ENCODE data around the gene NHS. TPM values are rescaled to one million over a fixed set of nuclear protein-coding genes. Genes with fewer than 3 reads are reported as not detected.
A peak's percentile ranks its signal among the peaks of the same experiment; 100 is the strongest.

NHS gene
- total and polyA plus RNA-seq, 4 donors, result 4.3 to 28.2 (median 13.3) TPM

DNA sequence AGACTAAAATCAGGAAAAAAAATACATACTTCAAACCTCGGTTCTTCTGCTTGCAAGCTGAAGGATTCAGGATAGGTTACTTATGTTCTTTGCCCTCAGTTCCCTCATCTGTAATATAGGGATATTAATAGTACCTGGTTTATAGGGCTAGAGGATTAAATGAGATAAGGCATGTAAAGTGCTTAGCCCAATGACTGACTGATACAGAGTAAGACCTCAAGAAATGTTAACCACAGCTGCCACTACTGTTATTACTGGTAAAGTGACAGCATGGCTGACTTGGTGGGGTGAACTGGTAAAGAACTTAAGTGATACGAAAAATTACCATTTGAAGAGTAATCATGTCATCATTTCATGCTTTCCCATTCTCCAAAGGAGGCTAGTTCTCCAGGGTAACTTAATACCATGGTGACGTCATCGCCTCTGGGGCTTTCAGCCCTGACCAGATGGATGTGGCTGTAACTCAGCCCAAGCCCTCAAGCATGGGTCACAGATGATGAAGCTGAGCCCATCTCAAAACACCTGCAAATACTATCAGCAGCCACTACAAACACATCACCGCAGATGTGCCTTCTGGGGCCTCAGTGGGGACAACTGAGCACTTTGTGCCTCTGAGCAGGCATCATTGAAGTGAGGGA, 317.8 kb downstream of the NHS start:
- no peak overlapping the region for H3K27ac ChIP-seq (ENCODE audit: low read depth in 1 of 2, low read length in 2 of 2)
- no peaks in the 10 kb centered on the region for H3K36me3 ChIP-seq (ENCODE audit: control insufficient read depth in 1 of 2, insufficient read depth in 2 of 2, low read length in 1 of 2)
- no peaks in the 10 kb centered on the region for H3K27me3 ChIP-seq (ENCODE audit: control insufficient read depth in 1 of 2, insufficient read depth in 2 of 2, low read length in 1 of 2)
- H3K4me3 ChIP-seq (ENCODE audit: low read length in 2 of 2), result no peak overlapping the region
- DNase-seq (no peak), ATAC-seq (ENCODE audit: low FRiP score) (no peak)
- no peaks in the 10 kb centered on the region for H3K9me3 ChIP-seq (ENCODE audit: control insufficient read depth, low read length)
- no peaks in the 10 kb centered on the region for H3K4me1 ChIP-seq (ENCODE audit: control insufficient read depth in 1 of 2, insufficient read depth in 2 of 2, low read length in 2 of 2)
- whole genome bisulfite sequencing, 2 donors, result 58 to 69% methylated on average over 5 of the region's 5 CpGs
- intact Hi-C loops (cut with DNase I), result loop anchor here in 1 of 2 donors (5.0 kb wide), 1 partner anchor 101 kb away; no protein-coding TSS in a partner anchor

DNA sequence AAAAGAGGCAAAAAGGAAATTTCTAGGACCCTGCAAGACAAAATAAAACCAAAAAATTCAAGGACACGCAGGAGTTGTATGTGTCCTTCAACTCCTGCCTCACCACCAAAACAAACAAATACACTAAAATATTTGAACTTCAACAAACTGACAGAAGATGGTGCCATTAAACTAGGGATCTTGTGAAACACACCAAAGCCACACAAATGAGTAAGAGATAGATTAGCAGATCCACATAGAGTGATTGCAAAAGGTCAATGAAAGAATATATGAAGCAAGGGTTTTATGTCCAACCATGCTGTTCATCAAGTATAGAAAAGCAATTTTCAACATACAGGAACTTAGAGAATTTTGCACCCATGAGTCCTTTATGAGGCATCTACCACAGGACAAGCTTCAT, 322.2 kb downstream of the NHS start:
- Histone ChIP-seq H3K4me3 (ENCODE audit: low read length in 2 of 2) (no peak overlapping the region), H3K4me1 (ENCODE audit: control insufficient read depth in 1 of 2, insufficient read depth in 2 of 2, low read length in 2 of 2) (no peaks in the 10 kb centered on the region), H3K9me3 (ENCODE audit: control insufficient read depth, low read length) (no peaks in the 10 kb centered on the region), H3K27me3 (ENCODE audit: control insufficient read depth in 1 of 2, insufficient read depth in 2 of 2, low read length in 1 of 2) (no peaks in the 10 kb centered on the region), H3K27ac (ENCODE audit: low read depth in 1 of 2, low read length in 2 of 2) (no peak overlapping the region), H3K36me3 (ENCODE audit: control insufficient read depth in 1 of 2, insufficient read depth in 2 of 2, low read length in 1 of 2) (no peaks in the 10 kb centered on the region)
- 76 to 81% methylated on average over 1 of the region's 1 CpG for WGBS, 2 donors
- ATAC-seq (ENCODE audit: low FRiP score) (no peak), DNase-seq (no peak)
- intact Hi-C loops (cut with DNase I), result no loop called here

DNA sequence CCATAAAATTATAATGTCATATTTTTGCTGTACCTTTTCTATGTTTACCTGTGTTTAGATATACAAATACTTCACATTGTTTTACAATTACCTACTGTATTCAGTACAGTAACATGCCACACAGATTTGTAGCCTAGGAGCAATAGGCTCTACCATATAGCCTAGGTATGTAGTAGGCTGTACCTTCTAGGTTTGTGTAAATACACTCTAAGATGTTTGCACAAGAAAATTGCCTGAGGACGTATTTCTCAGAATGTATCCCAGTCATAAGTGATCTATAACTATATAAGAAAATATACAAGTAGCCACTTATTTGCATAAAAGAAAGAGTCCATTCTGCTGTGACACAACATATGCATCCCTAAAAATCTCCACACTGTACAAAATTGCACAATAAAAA, 326.0 kb downstream of the NHS start:
- DNase-seq (no peak), ATAC-seq (ENCODE audit: low FRiP score) (no peak)
- no peaks in the 10 kb centered on the region for H3K27me3 ChIP-seq (ENCODE audit: control insufficient read depth in 1 of 2, insufficient read depth in 2 of 2, low read length in 1 of 2)
- no peaks in the 10 kb centered on the region for H3K9me3 ChIP-seq (ENCODE audit: control insufficient read depth, low read length)
- H3K4me3 ChIP-seq (ENCODE audit: low read length in 2 of 2), result no peak overlapping the region
- intact Hi-C loops (cut with DNase I), result no loop called here
- no peak overlapping the region for H3K27ac ChIP-seq (ENCODE audit: low read depth in 1 of 2, low read length in 2 of 2)
- H3K4me1 ChIP-seq (ENCODE audit: control insufficient read depth in 1 of 2, insufficient read depth in 2 of 2, low read length in 2 of 2), result no peaks in the 10 kb centered on the region
- no peaks in the 10 kb centered on the region for H3K36me3 ChIP-seq (ENCODE audit: control insufficient read depth in 1 of 2, insufficient read depth in 2 of 2, low read length in 1 of 2)
- WGBS, 2 donors, result 68 to 90% methylated on average over 1 of the region's 1 CpG

DNA sequence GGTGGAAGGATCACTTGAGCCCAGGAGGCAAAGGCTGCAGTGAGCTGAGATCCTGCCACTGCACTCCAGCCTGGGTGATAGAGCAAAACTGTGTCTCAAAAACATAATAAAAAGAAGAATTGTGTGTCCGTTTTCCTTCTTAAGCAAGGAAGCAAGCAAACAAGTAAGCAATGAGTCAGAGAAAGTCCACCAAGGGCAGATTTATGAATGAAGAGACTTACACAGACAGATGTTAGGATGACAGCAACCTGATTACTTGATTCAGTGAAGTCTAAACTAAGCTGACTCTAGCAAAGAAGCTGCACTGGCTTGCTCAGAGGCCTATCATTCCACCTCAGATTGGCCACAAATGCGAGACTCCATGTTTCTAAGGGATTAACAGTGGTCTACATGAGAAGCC, 328.2 kb downstream of the NHS start:
- Histone ChIP-seq H3K27me3 (ENCODE audit: control insufficient read depth in 1 of 2, insufficient read depth in 2 of 2, low read length in 1 of 2) (no peaks in the 10 kb centered on the region), H3K27ac (ENCODE audit: low read depth in 1 of 2, low read length in 2 of 2) (no peak overlapping the region), H3K4me3 (ENCODE audit: low read length in 2 of 2) (no peak overlapping the region), H3K36me3 (ENCODE audit: control insufficient read depth in 1 of 2, insufficient read depth in 2 of 2, low read length in 1 of 2) (no peaks in the 10 kb centered on the region), H3K4me1 (ENCODE audit: control insufficient read depth in 1 of 2, insufficient read depth in 2 of 2, low read length in 2 of 2) (no peaks in the 10 kb centered on the region), H3K9me3 (ENCODE audit: control insufficient read depth, low read length) (no peaks in the 10 kb centered on the region)
- WGBS, 2 donors, result 72 to 96% methylated on average over 2 of the region's 2 CpGs
- DNase-seq, result no peak
- intact Hi-C loops (cut with DNase I), result no loop called here
- no peak for ATAC-seq (ENCODE audit: low FRiP score)

DNA sequence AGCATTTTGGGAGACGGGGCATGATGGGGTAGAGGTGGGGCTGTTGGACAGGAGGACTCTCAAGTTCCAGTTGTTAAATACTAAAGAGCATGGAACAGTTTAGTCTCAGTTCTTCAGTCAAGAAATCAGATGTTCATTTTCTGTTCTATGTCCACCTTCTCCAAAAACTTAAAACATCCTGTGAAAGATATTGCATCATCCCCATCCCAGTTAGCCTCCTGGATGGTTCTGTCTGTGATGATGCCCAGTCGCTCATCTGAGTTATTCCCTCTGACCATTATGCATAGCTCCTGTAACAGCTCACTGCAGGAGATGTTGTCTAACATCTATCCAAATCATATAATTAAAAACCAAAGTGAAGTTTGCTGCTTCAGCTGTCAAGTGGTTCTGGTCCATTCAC, 330.2 kb downstream of the NHS start:
- Histone ChIP-seq H3K4me3 (ENCODE audit: low read length in 2 of 2) (no peak overlapping the region), H3K27me3 (ENCODE audit: control insufficient read depth in 1 of 2, insufficient read depth in 2 of 2, low read length in 1 of 2) (no peaks in the 10 kb centered on the region), H3K9me3 (ENCODE audit: control insufficient read depth, low read length) (no peaks in the 10 kb centered on the region), H3K27ac (ENCODE audit: low read depth in 1 of 2, low read length in 2 of 2) (no peak overlapping the region), H3K4me1 (ENCODE audit: control insufficient read depth in 1 of 2, insufficient read depth in 2 of 2, low read length in 2 of 2) (no peaks in the 10 kb centered on the region), H3K36me3 (ENCODE audit: control insufficient read depth in 1 of 2, insufficient read depth in 2 of 2, low read length in 1 of 2) (no peaks in the 10 kb centered on the region)
- WGBS, 2 donors, result 82 to 97% methylated on average over 2 of the region's 2 CpGs
- ATAC-seq (ENCODE audit: low FRiP score), result no peak
- no peak for DNase-seq
- intact Hi-C loops (cut with DNase I), result no loop called here

DNA sequence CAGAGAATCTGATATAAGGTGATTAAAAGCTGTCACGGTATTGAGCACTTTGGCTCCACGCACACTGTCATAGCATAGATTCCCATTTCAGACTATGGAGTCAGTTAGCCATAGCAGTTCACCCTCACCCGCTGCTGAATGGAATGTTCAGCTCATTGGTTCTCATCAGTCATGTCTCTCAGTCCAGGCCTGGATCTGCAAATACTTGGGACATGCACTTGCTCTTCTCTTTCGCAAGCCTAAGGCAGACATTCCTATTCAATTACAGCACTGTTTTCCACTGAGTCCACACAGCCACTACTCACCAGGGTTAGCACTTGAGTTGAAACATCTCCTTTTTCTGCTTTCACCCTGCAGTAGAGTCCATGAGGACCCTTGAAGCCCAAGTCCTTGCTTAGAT, 331.7 kb downstream of the NHS start:
- DNase-seq (no peak), ATAC-seq (ENCODE audit: low FRiP score) (no peak)
- H3K4me3 ChIP-seq (ENCODE audit: low read length in 2 of 2), result no peak overlapping the region
- 84 to 89% methylated on average over 4 of the region's 4 CpGs for WGBS, 2 donors
- H3K27me3 ChIP-seq (ENCODE audit: control insufficient read depth in 1 of 2, insufficient read depth in 2 of 2, low read length in 1 of 2), result no peaks in the 10 kb centered on the region
- H3K9me3 ChIP-seq (ENCODE audit: control insufficient read depth, low read length), result no peaks in the 10 kb centered on the region
- peak overlapping the region in 1 of 2 donors; percentile 11 for H3K27ac ChIP-seq (ENCODE audit: low read depth in 1 of 2, low read length in 2 of 2)
- no peaks in the 10 kb centered on the region for H3K4me1 ChIP-seq (ENCODE audit: control insufficient read depth in 1 of 2, insufficient read depth in 2 of 2, low read length in 2 of 2)
- intact Hi-C loops (cut with DNase I), result no loop called here
- no peaks in the 10 kb centered on the region for H3K36me3 ChIP-seq (ENCODE audit: control insufficient read depth in 1 of 2, insufficient read depth in 2 of 2, low read length in 1 of 2)

DNA sequence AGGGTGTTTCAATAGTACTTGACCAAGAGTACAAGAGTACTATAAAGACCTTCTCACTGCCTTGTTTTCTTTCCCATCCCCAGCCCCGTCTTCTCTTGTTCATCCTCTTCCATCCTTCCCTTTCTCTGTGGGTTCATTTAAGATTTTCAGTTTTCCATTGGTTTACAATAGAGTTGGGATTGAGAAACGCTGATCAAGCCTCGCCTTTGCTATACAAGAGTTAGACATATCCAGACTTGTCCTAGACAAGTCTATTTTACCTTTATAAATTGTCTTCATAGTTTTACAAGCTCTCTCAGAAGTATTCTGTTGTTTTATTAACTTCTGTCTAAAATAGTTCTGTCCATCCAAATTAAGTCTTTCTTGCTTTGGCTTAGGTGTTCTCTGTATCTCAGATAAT, 332.7 kb downstream of the NHS start:
- intact Hi-C loops (cut with DNase I), result no loop called here
- Histone ChIP-seq H3K27ac (ENCODE audit: low read depth in 1 of 2, low read length in 2 of 2) (no peak overlapping the region), H3K27me3 (ENCODE audit: control insufficient read depth in 1 of 2, insufficient read depth in 2 of 2, low read length in 1 of 2) (no peaks in the 10 kb centered on the region), H3K4me3 (ENCODE audit: low read length in 2 of 2) (no peak overlapping the region), H3K4me1 (ENCODE audit: control insufficient read depth in 1 of 2, insufficient read depth in 2 of 2, low read length in 2 of 2) (no peaks in the 10 kb centered on the region), H3K36me3 (ENCODE audit: control insufficient read depth in 1 of 2, insufficient read depth in 2 of 2, low read length in 1 of 2) (no peaks in the 10 kb centered on the region), H3K9me3 (ENCODE audit: control insufficient read depth, low read length) (no peaks in the 10 kb centered on the region)
- no peak for ATAC-seq (ENCODE audit: low FRiP score)
- 82 to 98% methylated on average over 3 of the region's 3 CpGs for WGBS, 2 donors
- DNase-seq, result no peak

DNA sequence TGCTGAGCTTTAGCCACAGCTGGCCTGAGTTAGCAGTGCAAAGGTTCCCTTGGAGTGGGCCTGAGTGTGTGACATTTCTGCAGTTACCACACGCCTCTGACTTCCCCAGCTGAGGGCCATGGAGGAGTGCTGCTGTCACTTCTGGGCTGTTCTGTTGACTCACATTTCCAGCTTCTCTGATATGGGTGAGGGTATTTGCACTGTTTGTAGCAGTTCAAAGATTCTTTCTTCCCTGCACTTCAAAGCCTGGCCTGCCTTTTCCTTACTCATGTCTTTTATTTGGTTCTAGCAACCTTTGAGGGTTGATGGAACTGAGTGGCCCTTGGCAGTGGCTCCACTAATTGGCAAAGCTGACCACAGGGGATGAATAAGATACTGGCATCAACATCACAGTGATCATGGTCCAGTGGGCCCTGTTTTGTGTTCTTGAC, 335.9 kb downstream of the NHS start:
- H3K4me1 ChIP-seq (ENCODE audit: control insufficient read depth in 1 of 2, insufficient read depth in 2 of 2, low read length in 2 of 2), result no peaks in the 10 kb centered on the region
- DNase-seq (no peak), ATAC-seq (ENCODE audit: low FRiP score) (no peak)
- no peak overlapping the region for H3K4me3 ChIP-seq (ENCODE audit: low read length in 2 of 2)
- no peak overlapping the region for H3K27ac ChIP-seq (ENCODE audit: low read depth in 1 of 2, low read length in 2 of 2)
- H3K27me3 ChIP-seq (ENCODE audit: control insufficient read depth in 1 of 2, insufficient read depth in 2 of 2, low read length in 1 of 2), result no peaks in the 10 kb centered on the region
- H3K9me3 ChIP-seq (ENCODE audit: control insufficient read depth, low read length), result no peaks in the 10 kb centered on the region
- intact Hi-C loops (cut with DNase I), result no loop called here
- H3K36me3 ChIP-seq (ENCODE audit: control insufficient read depth in 1 of 2, insufficient read depth in 2 of 2, low read length in 1 of 2), result no peaks in the 10 kb centered on the region
- 27 to 29% methylated on average over 1 of the region's 1 CpG for WGBS, 2 donors

DNA sequence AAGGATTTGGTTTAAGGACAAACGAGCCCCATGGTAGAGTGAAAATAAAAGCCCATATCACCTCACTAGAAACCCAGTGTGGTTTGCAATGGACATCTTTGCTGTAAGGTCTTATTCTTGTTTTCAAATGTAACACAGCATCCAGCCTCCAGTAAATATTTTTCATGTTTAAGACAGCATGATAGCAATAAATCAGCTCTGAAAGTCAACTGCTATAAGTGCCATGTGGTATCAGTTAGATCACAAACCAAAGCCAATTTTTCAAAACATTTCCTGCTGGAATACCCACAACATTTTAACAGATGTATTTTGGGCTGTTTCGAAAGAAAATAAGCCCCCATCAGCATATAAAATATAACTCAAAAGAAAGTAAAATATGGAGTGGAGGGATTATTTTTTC, 338.3 kb downstream of the NHS start:
- WGBS, 2 donors, result 32 to 38% methylated on average over 2 of the region's 2 CpGs
- ATAC-seq (ENCODE audit: low FRiP score) (no peak), DNase-seq (no peak)
- Histone ChIP-seq H3K27ac (ENCODE audit: low read depth in 1 of 2, low read length in 2 of 2) (no peak overlapping the region), H3K4me1 (ENCODE audit: control insufficient read depth in 1 of 2, insufficient read depth in 2 of 2, low read length in 2 of 2) (no peaks in the 10 kb centered on the region), H3K27me3 (ENCODE audit: control insufficient read depth in 1 of 2, insufficient read depth in 2 of 2, low read length in 1 of 2) (no peaks in the 10 kb centered on the region), H3K4me3 (ENCODE audit: low read length in 2 of 2) (no peak overlapping the region), H3K36me3 (ENCODE audit: control insufficient read depth in 1 of 2, insufficient read depth in 2 of 2, low read length in 1 of 2) (no peaks in the 10 kb centered on the region), H3K9me3 (ENCODE audit: control insufficient read depth, low read length) (no peaks in the 10 kb centered on the region)
- intact Hi-C loops (cut with DNase I), result no loop called here

Data from aorta (tissue), 5 donors.